ENCODE measurements around the gene EDDM3A.

Gene EDDM3A

GRCh38 chr14:20790464-20791116 lies 44.9 kb downstream of the EDDM3A start:
- no peak for DNase-seq

- DNase-seq: no peak
Measured at GRCh38 chr14:20791187-20791586, 45.5 kb downstream of the EDDM3A start.

- DNase-seq: no peak
Measured at GRCh38 chr14:20791597-20791996, 45.9 kb downstream of the EDDM3A start.

- DNase-seq: no peak
Measured at GRCh38 chr14:20792556-20792955, 46.9 kb downstream of the EDDM3A start.

DNA sequence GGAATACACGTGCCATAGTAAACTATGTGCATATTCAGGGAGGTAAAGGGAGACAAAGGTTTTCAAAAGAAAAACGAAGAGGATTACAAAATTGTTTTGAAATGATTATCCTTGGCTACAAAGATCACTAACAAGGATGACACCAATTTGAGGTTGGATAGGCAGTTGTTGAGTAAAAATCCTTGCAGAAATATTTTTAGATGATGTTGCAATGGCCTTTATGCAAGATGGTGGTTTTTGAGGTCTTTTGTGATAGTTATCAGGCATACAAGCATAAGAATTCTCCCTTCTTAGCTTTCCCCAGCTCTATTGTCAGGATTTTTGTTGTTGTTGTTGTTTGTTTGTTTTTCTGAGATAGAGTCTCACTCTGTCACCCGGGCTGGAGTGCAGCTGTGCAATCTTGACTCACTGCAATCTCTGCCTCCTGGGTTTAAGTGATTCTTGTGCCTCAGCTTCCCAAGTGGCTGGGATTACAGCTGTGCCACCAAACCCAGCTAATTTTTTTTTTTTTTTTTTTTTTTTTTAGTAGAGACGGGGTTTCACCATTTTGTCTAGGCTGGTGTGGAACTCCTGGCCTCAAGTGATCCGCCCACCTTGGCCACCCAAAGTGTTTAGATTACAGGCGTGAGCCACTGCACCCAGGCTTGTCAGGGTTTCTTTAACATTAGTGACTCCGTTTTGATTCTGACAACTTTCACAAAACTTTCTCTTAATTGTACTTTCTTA lies 49.1 kb downstream of the EDDM3A start:
- peak; percentile 85 for DNase-seq

DNA sequence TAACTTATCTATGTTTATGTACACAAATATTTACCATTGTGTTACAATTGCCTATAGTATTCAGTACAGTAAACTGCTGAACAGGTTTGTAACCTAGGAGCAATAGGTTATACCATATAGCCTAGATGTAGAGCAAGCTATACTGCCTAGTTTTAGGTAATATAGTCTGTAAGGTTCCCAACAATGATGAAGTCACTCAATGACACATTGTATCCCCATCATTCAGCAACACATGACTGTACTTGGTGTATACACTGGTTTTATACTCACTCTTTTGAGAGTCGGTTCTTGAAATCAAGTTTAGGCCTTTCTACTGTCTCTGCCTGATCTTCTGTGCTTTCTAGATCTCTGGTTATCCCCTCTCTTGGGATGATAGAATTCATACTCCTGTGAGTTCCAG lies 51.5 kb downstream of the EDDM3A start:
- DNase-seq: no peak
